HG03342 (cell line): Measurements from ENCODE around the gene MAU2.
A peak's percentile ranks its signal among the peaks of the same experiment; 100 is the strongest.
"Not testable (repeated sequence)": the region's sequence is repeated elsewhere in the genome, so short reads cannot be mapped to it uniquely, and the experiment has no call there.

Experiments
- ATAC-seq: cut with Tn5 transposase; IDR thresholded peaks from one replicate; pipeline ENCODE4 v1.9.1; 2021; ENCODE audit warnings: mild to moderate bottlenecking, moderate library complexity; ENCODE audit not compliant: unreplicated experiment

Gene MAU2

DNA sequence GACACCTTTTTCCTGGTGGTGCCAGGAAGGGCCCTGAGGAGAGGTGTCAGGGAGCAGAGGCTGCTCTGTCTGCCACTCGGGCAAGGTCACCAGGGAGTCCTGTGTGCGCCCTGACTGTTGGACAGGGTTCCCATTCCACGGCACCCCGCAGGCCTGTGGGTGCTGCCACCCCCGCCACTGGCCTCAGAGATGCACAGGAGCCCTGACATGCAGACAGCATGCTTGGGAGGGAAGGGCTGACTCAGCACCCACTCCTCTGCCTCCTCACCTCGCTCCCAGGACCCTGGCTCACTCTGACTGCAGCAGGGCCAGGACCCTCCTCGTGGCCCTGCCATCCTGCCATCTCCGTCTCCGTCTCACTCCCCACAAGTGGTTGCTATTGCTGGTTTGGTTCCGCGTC lies 25.3 kb downstream of the MAU2 start:
- no peak for ATAC-seq

GRCh38 chr19:19347401-19348110 lies 26.9 kb downstream of the MAU2 start:
- ATAC-seq = no peak

DNA sequence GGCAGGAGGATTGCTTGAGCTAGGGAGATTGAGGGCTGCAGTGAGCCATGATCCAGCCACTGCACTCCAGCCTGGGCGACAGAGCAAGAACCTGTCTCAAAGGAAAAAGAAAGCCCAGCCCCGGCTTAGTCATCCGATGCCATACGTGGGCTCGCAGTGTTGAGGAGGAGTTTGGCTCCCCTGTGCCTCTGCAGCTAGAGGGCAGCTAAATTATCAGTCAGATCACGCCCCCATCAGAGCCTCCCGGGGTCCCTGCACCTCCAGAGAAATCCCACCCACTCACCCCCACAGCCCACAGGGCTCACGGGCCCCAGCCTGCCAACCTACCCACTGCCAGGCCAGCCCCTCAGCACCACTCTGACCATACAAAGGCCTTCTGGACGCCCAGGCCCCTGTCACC lies 27.6 kb downstream of the MAU2 start:
- no peak for ATAC-seq

DNA sequence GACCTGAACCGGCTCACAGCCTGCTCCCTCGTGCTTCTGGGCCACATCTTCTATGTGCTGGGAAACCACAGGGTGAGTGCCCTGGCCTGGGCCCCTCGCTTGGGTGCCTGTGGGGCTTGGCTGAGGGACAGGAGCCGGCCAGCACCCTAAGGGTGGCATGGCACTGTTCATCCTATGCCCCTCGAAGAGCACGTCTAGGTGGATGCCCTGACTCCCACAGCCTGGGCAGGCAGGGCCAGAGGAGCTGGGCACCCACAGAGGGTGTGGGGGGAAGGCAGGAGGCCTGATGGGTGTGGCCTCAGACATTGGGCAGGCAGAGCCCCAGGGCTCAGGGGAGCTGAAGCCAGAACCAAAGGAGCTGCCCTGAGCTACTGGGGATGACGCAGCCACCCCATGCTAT lies 28.7 kb downstream of the MAU2 start:
- no peak for ATAC-seq

DNA sequence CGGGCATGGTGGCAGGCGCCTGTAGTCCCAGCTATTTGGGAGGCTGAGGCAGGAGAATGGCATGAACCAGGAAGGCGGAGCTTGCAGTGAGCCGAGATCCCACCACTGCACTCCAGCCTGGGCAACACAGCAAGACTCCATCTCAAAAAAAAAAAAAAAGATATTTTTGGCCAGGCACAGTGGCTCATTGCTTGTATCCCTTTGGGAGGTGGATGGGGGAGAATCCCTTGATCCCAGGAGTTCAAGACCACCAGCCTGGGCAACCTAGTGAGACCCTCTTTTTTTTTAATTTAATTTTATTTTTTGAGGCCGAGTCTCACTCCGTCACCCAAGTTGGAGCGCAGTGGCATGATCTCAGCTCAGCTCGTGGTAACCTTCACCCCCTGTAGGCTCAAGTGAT lies 30.1 kb downstream of the MAU2 start:
- ATAC-seq = not testable (repeated sequence)

DNA sequence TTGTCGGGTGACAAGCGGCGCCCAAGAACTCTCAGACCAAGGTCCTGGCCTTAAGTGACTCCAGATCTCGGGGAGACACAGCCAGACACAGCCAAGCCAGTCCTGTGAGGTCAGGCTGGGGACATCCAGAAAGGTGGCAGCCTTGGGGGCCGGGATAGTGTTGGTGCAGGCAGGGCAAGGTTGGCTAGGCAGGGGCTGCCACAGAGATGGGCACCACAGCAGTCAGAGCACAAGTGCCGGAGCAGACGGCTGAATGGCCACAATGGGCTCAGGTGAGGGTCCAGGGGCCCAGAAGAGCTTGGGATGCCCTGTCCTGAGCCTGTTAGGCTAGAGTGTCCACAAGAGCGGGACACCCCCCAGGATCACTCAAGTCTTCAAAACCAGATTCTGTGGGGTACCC lies 32.2 kb downstream of the MAU2 start:
- no peak for ATAC-seq

- ATAC-seq = no peak
These were observed 33.4 kb downstream of the MAU2 start for GRCh38 chr19:19354007-19354406.

- ATAC-seq = no peak
These were observed 34.3 kb downstream of the MAU2 start for GRCh38 chr19:19354932-19355331.

- ATAC-seq = no peak
These were observed 35.0 kb downstream of the MAU2 start for GRCh38 chr19:19355606-19356139.

GRCh38 chr19:19356500-19356899 lies 35.9 kb downstream of the MAU2 start:
- ATAC-seq = no peak

GRCh38 chr19:19356901-19357566 lies 36.4 kb downstream of the MAU2 start:
- ATAC-seq = no peak

GRCh38 chr19:19361075-19361594 lies 40.5 kb downstream of the MAU2 start:
- peak; percentile 69 for ATAC-seq

- no peak for ATAC-seq
These were observed 41.4 kb downstream of the MAU2 start for GRCh38 chr19:19362075-19362474.

DNA sequence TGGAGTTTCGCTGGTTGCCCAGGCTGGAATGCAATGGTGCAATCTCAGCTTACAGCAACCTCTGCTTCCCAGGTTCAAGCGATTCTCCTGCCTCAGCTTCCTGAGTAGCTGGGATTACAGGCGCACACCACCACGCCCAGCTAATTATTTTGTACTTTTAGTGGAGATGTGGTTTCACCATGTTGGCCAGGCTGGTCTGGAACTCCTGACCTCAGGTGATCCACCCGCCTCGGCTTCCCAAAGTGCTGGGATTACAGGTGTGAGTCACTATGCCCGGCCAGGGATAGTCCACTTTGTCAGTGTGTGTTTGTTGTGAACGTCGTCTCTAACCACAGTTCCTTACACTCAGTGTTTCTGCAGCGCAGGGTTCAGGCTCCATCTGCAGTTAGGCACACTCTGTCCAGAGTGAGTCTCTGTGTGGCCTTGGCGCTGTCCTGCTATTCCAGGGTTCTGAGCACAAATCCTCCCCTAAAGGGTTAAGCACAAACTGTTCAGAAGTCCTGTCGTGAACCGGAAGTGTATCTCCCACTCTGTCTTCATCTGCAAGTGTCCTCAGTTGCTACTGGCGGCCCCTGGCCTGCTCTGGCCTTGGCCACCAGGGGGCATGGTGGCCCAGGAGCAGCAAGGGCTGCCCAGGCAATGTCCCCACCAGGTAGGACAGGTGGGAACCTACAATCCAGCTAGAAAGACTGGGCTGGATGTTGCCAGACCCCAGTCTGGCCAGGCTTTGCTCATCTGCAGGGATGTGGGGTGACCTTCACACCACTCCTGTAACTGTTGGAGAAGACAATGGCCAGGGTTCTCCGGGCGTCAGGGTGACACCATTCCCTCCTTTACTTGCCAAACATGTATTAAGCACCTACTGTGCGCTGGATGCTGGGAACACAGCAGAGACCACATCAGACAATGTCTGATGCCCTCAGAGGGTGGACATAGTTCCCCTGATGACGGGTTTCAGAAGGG lies 46.1 kb downstream of the MAU2 start:
- ATAC-seq = peak; percentile 71

DNA sequence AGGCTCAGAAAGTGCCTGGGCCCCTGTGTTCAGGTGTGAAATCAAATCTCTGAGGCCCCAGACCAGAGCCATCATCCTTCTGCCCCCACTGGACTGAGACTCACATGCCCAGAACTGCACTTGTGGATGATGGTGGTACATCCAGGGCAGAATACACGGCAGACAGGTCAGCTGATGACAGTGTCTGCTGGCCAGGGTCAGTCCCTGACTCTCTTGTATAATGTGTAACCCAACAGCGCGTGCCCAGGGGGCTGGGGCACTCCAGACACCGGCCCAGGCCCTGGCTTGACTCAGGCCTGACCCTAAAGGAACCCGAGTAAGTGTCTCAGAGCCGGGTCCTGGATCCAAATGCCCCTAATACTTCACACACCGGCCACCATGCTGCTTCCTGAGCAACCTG lies 47.5 kb downstream of the MAU2 start:
- ATAC-seq = no peak

- ATAC-seq = no peak
These were observed 50.4 kb downstream of the MAU2 start for GRCh38 chr19:19371059-19371458.

GRCh38 chr19:19372656-19373416 lies 52.2 kb downstream of the MAU2 start:
- peak; percentile 89 for ATAC-seq

GRCh38 chr19:19379527-19379926 lies 58.9 kb downstream of the MAU2 start:
- no peak for ATAC-seq

- not testable (repeated sequence) for ATAC-seq
These were observed 59.7 kb downstream of the MAU2 start for GRCh38 chr19:19380316-19380715.
